Fibroblast of lung (primary cell): ENCODE results near the gene PTPRH. TPM values are rescaled to one million over a fixed set of nuclear protein-coding genes. Genes with fewer than 3 reads are reported as not detected.
A peak's percentile ranks its signal among the peaks of the same experiment; 100 is the strongest.

Experiments used
- DNase-seq, 2 donors: peaks; one replicate each; pipeline versions ENCODE4 v3.0.0 to v3.0.0-alpha.2; 2010; ENCODE audit warnings: low read depth in 2 of 2
- H2AFZ ChIP-seq: 2 replicates; pipeline ENCODE4 v1.5.1; 2012; ENCODE audit warnings: low read length, control low read depth, inconsistent platforms
- H3K27ac ChIP-seq: 2 replicates; pipeline ENCODE4 v1.5.1; 2011; ENCODE audit warnings: low read length, control low read depth; ENCODE audit not compliant: insufficient read depth
- H3K27me3 ChIP-seq: 2 replicates; pipeline ENCODE4 v1.5.1; 2011; ENCODE audit warnings: mild to moderate bottlenecking, low read length; ENCODE audit not compliant: control insufficient read depth, insufficient read depth
- H3K36me3 ChIP-seq: 2 replicates; pipeline ENCODE4 v1.5.1; 2011; ENCODE audit warnings: low read length; ENCODE audit not compliant: control insufficient read depth, insufficient read depth
- H3K4me1 ChIP-seq: 2 replicates; pipeline ENCODE4 v1.5.1; 2011; ENCODE audit warnings: low read length; ENCODE audit not compliant: control insufficient read depth, insufficient read depth; ENCODE audit errors: extremely low read depth
- H3K4me2 ChIP-seq: 2 replicates; pipeline ENCODE4 v1.5.1; 2011; ENCODE audit warnings: low read length, control low read depth; ENCODE audit not compliant: insufficient read depth; ENCODE audit errors: extremely low read depth
- H3K4me3 ChIP-seq, 4 experiments: fragments of 200-600 bp in 1 of 4; sonication (generic) in 1 of 4; replicated peaks in 1 of 4; 2 replicates each; pipeline ENCODE4 v1.5.1; 2011 to 2016; ENCODE audit warnings: low read length in 4 of 4, low read depth in 3 of 4, mild to moderate bottlenecking in 3 of 4, control low read depth in 2 of 4, inconsistent platforms in 1 of 4, mixed read lengths in 1 of 4; ENCODE audit not compliant: insufficient read depth in 1 of 4; ENCODE audit errors: control extremely low read depth in 1 of 4
- H3K79me2 ChIP-seq: 2 replicates; pipeline ENCODE4 v1.5.1; 2012; ENCODE audit warnings: mild to moderate bottlenecking, low read length, inconsistent platforms; ENCODE audit not compliant: control insufficient read depth, insufficient read depth
- H3K9ac ChIP-seq: 2 replicates; pipeline ENCODE4 v1.5.1; 2011; ENCODE audit warnings: mild to moderate bottlenecking, low read length, control low read depth; ENCODE audit not compliant: insufficient read depth
- H3K9me3 ChIP-seq: 2 replicates; pipeline ENCODE4 v1.5.1; 2012; ENCODE audit warnings: low read depth, low read length; ENCODE audit not compliant: control insufficient read depth, insufficient read depth
- H4K20me1 ChIP-seq: 2 replicates; pipeline ENCODE4 v1.5.1; 2011; ENCODE audit warnings: low read length; ENCODE audit not compliant: control insufficient read depth, insufficient read depth; ENCODE audit errors: extremely low read depth
- CTCF ChIP-seq, 2 donors: IDR thresholded peaks in 1 of 2; conservative IDR thresholded peaks in 1 of 2; 1 replicate in 1 of 2; 2 replicates in 1 of 2; pipeline ENCODE4 v1.5.1; 2011 to 2012; ENCODE audit warnings: low read length in 2 of 2, control low read depth in 1 of 2, inconsistent platforms in 1 of 2, low read depth in 1 of 2, mild to moderate bottlenecking in 1 of 2
- EZH2 ChIP-seq: IDR thresholded peaks from 2 replicates; pipeline ENCODE4 v1.5.1; 2012; ENCODE audit warnings: low read length, control low read depth, mild to moderate bottlenecking; ENCODE audit errors: missing control alignments
- polyA minus RNA-seq: library from RNA; depleted of rRNA, polyadenylated mRNA; stranded (reverse); fragments of >200 nt; gene quantifications from 2 replicates; pipeline ENCODE4 v1.2.3, GENCODE V29; 2011; ENCODE audit warnings: low replicate concordance
- polyA plus RNA-seq, 2 donors: library from polyadenylated mRNA; depleted of rRNA in 1 of 2; stranded (reverse) in 1 of 2; unstranded in 1 of 2; fragments of >200 nt; gene quantifications; 2 replicates each; pipeline ENCODE4 v1.2.1, GENCODE V29; 2011 to 2012; ENCODE audit warnings: missing spikeins in 1 of 2
- total RNA-seq: library from RNA; depleted of rRNA; stranded (reverse); fragments of >200 nt; gene quantifications from 2 replicates; pipeline ENCODE4 v1.2.1, GENCODE V29; 2014

PTPRH gene
- total RNA-seq: 7.7 and 19.5 TPM in 2 replicates
- 2.5 and 4.4 TPM in 2 replicates for polyA plus RNA-seq
- 2.9 and 5.2 TPM in 2 replicates for polyA plus RNA-seq (2012)
- 14.9 and 20.1 TPM in 2 replicates for polyA minus RNA-seq

- Histone ChIP-seq H3K4me3 (no peak within 1 kb of the TSS), H3K4me2 (peak within 1 kb of the TSS; percentile 6), H3K9ac (no peak within 1 kb of the TSS), H2AFZ (no peak within 1 kb of the TSS), H3K36me3 (no peaks in the 10 kb centered on the region), H3K9me3 (no peaks in the 10 kb centered on the region), H4K20me1 (no peaks in the 10 kb centered on the region), H3K79me2 (no peaks in the 10 kb centered on the region), H3K27me3 (no peaks in the 10 kb centered on the region), H3K4me1 (peaks cover 17% of the 10 kb centered on the region), H3K27ac (peak within 1 kb of the TSS; percentile 75)
- TF ChIP-seq CTCF (conservative IDR thresholded peaks at IDR 0.05 in 1 of 2, IDR thresholded peaks at IDR 0.05 in 1 of 2; ENCODE audit: low read depth in 1 of 2, low read length in 2 of 2) (no peak), EZH2 (no peak)
- DNase-seq: no peak
Observed at GRCh38 chr19:55208880-55209692, at the start of gene PTPRH. Gene PTPRH (minus strand): TSS chr19:55209501. CDS start chr19:55209433, 68 bp downstream.

GRCh38 chr19:55258476-55258827, 49.2 kb upstream of the PTPRH start:
- Histone ChIP-seq H3K4me3 (peak overlapping the region; percentile 67 to 88 (median 80)), H4K20me1 (no peaks in the 10 kb centered on the region), H3K4me1 (peaks cover 3% of the 10 kb centered on the region), H3K27ac (peak overlapping the region; percentile 87), H2AFZ (peak overlapping the region; percentile 62), H3K9ac (peak overlapping the region; percentile 86), H3K9me3 (no peaks in the 10 kb centered on the region), H3K27me3 (no peaks in the 10 kb centered on the region), H3K36me3 (no peaks in the 10 kb centered on the region), H3K4me2 (no peak overlapping the region), H3K79me2 (peaks cover 51% of the 10 kb centered on the region)
- no peak for TF ChIP-seq EZH2
- TF ChIP-seq CTCF (conservative IDR thresholded peaks at IDR 0.05 in 1 of 2, IDR thresholded peaks at IDR 0.05 in 1 of 2; ENCODE audit: low read depth in 1 of 2, low read length in 2 of 2): no peak
- DNase-seq: no peak

GRCh38 chr19:55257461-55258420, 48.4 kb upstream of the PTPRH start:
- DNase-seq: no peak
- Histone ChIP-seq H4K20me1 (no peaks in the 10 kb centered on the region), H3K27me3 (no peaks in the 10 kb centered on the region), H3K4me2 (peak overlapping the region; percentile 85), H3K36me3 (no peaks in the 10 kb centered on the region), H3K9me3 (no peaks in the 10 kb centered on the region), H3K27ac (peak overlapping the region; percentile 65), H3K4me3 (peak overlapping the region; percentile 76 to 88 (median 84)), H2AFZ (no peak overlapping the region), H3K9ac (peak overlapping the region; percentile 48), H3K79me2 (peaks cover 58% of the 10 kb centered on the region), H3K4me1 (peaks cover 3% of the 10 kb centered on the region)
- TF ChIP-seq CTCF (conservative IDR thresholded peaks at IDR 0.05 in 1 of 2, IDR thresholded peaks at IDR 0.05 in 1 of 2; ENCODE audit: low read depth in 1 of 2, low read length in 2 of 2) (no peak), EZH2 (no peak)
